SK-N-MC (cell line): ENCODE results near the gene FARS2.

ENCODE experiments used
- EZH2 ChIP-seq: fragments of 200-600 bp; sonication (generic); IDR thresholded peaks from one replicate; pipeline ENCODE4 v1.6.1; 2017; ENCODE audit warnings: antibody characterized with exemption
- POLR2AphosphoS5 ChIP-seq: IDR thresholded peaks from 2 replicates; pipeline ENCODE4 v1.6.1; 2012; ENCODE audit warnings: mild to moderate bottlenecking, low read depth, low read length, borderline replicate concordance

GRCh38 chr6:5257400-5257799 is 3.9 kb upstream of the FARS2 start:
- TF ChIP-seq POLR2AphosphoS5, result no peak
- no peak for TF ChIP-seq EZH2
